IgD-negative memory B cell (primary cell): ENCODE measurements around the gene PHF24. TPM values are rescaled to one million over a fixed set of nuclear protein-coding genes. Genes with fewer than 3 reads are reported as not detected.

ENCODE experiments used
- H3K27ac Mint-ChIP-seq, 3 donors: one replicate each; pipeline ENCODE4 v1.8.0; 2020 to 2022; ENCODE audit warnings: mild to moderate bottlenecking in 3 of 3, mixed read lengths in 3 of 3, moderate library complexity in 1 of 3
- H3K27me3 Mint-ChIP-seq: one replicate; pipeline ENCODE4 v1.8.0; 2021; ENCODE audit warnings: mixed read lengths
- H3K36me3 Mint-ChIP-seq: one replicate; pipeline ENCODE4 v1.8.0; 2020; ENCODE audit warnings: mild to moderate bottlenecking, mixed read lengths
- H3K4me1 Mint-ChIP-seq, 3 donors: one replicate each; pipeline ENCODE4 v1.8.0; 2020 to 2022; ENCODE audit warnings: mixed read lengths in 3 of 3, mild to moderate bottlenecking in 1 of 3
- H3K4me3 Mint-ChIP-seq, 4 donors: one replicate each; pipeline ENCODE4 v1.8.0; 2020 to 2022; ENCODE audit warnings: mild to moderate bottlenecking in 4 of 4, mixed read lengths in 4 of 4, moderate library complexity in 3 of 4
- H3K9me3 Mint-ChIP-seq, 3 donors: one replicate each; pipeline ENCODE4 v1.8.0; 2020 to 2021; ENCODE audit warnings: mixed read lengths in 3 of 3, mild to moderate bottlenecking in 1 of 3
- polyA plus RNA-seq: library from polyadenylated mRNA; unstranded; fragments of 300-500 nt; fragmentation: Illumina TruSeq; gene quantifications from one replicate; pipeline ENCODE4 v1.2.3, GENCODE V29; 2021

The PHF24 gene
- polyA plus RNA-seq, 1 donor from 2014 or later: 0.06 TPM

DNA sequence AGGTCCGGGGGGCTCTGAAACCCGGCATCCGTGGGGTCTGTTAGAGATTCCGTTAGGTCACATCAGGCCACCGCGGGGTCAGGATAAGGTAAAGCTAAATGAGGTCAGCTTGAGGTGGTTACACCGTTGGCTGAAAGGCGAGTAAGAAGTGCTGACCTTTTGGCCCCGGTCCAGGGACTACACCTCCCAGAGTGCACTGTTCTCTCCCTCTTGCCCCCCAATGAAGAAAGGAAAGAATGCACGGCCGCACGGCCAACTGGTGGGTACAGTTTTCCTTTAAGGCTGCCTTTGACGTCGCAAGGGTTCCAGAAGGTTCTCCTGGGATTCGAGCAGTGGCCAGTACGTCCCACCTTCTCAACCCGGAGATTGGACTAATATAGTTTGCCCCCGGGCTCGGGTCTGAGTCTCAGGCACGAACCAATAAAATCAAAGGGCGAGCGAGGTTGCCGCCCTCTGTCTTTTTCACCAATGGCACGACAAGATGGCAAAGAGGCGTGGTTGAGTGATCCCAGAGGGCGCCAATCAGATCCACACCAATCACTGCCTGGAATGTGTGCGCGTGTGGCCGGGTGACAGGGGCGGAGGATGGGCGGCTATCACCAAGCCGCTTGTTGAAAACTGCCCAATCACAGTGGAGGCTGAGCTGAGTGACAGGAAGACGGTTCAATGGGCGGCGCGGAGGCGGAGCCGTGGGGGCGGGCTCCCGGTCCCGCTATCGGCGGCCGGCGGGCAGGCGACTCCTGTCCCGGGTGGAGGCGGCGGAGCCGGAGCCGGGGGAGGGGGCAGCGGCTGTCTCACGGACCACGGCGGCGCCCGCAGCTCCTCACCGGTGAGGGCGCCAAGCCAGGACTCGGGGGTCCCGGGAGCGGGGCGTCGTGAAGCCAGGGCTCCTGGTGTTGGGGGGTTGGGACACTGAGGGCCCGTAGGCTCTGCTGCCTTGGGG lies 31.2 kb downstream of the PHF24 start, which contains the start of gene DNAJB5:
TSS of gene DNAJB5 (plus strand) at position 743 of the 943 bp plus-strand sequence. CDS start 886 bp downstream, outside the sequence.
- Mint-ChIP-seq H3K27me3 (peaks cover 2% of the 10 kb centered on the region), H3K27ac (peak within 1 kb of the TSS; percentile 55 to 94 (median 88)), H3K4me1 (peaks cover 16 to 40% (median 29%) of the 10 kb centered on the region in 3 donors), H3K36me3 (peaks cover 1% of the 10 kb centered on the region), H3K4me3 (peak within 1 kb of the TSS; percentile 81 to 98 (median 96)), H3K9me3 (no peaks in the 10 kb centered on the region)

- Mint-ChIP-seq H3K9me3 (no peaks in the 10 kb centered on the region), H3K4me1 (peaks cover 13 to 34% (median 25%) of the 10 kb centered on the region in 3 donors), H3K27me3 (peaks cover 2% of the 10 kb centered on the region), H3K27ac (peak overlapping the region; percentile 31 to 94 (median 55)), H3K36me3 (peaks cover 1% of the 10 kb centered on the region), H3K4me3 (peak overlapping the region; percentile 72 to 94 (median 87))
Measured at GRCh38 chr9:34989946-34990635, 32.0 kb downstream of the PHF24 start.

- Mint-ChIP-seq H3K27ac (peak overlapping the region in 2 of 3 donors; percentile 31 to 55), H3K4me1 (peaks cover 5 to 26% (median 19%) of the 10 kb centered on the region in 3 donors), H3K27me3 (peaks cover 2% of the 10 kb centered on the region), H3K4me3 (peak overlapping the region; percentile 72 to 94 (median 84)), H3K9me3 (no peaks in the 10 kb centered on the region), H3K36me3 (peaks cover 1% of the 10 kb centered on the region)
Measured at GRCh38 chr9:34990908-34991606, 33.0 kb downstream of the PHF24 start.

DNA sequence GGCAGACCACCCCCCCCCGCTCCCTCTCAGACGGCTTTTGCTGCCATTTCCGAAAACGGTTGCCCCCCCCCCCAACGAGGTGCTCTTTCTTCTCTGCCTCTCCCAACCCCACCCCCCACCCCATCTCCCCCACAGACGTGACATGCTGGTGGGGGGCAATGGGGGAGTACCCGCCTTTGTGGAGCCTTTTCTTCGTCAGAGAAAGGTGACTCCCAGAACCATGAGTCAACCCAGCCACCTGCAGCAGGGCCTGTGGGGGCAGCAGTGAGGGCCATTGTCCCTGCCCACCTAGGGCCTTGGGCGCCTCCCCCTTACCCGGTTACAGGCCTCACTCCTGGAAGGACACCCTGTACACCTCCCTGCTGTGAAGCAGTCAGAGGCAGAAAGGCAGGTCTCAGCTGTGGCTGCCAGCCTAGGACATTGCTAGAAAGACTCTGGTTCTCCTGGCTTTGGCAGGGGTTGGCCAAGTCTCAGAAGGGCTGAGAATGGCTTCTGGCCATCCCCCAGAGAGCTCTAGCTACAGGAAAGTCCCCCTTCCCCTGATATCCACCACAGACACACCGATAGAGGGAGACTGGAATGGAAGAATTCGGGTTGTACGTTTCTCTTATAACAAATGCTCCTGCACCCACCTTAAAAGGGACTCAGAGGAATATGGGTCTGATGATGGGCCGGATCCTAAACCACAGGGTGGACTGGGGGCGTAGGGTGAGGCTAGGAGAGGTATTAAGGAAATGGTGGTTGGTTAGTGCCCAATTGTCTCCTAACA lies 33.7 kb downstream of the PHF24 start:
- Mint-ChIP-seq H3K27me3 (peaks cover 2% of the 10 kb centered on the region), H3K27ac (peak overlapping the region in 1 of 3 donors; percentile 26), H3K9me3 (no peaks in the 10 kb centered on the region), H3K36me3 (peaks cover 1% of the 10 kb centered on the region), H3K4me1 (peaks cover 5 to 20% (median 14%) of the 10 kb centered on the region in 3 donors), H3K4me3 (peak overlapping the region in 2 of 4 donors; percentile 36 to 70)

DNA sequence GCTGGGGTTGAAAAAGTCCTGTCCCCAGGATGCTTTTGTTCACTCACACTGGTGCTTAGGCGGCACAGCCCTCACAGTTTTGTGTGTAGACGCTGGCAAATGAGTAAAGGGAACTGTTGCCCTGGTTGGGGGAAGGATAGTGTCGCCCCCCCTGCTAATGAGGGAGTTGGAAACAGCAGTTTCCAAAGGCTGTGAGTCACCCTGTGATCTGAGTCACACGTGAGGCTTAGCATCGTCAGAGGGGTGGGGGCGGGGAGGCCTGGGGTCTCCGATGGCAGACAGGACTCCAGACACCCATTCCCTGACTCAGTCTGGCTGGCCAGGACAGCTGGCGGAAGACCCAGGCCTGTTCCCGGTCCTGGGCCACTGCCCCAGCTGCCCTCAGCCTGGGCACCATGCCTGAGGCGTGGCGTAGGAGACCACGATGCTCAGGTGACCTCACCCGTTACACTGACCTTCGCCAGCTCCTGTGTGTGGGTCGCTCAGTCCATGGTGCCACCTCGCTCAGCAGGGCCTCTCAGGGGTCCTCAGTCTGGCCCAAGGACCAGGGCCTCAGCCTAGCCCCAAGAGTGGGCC lies 34.4 kb downstream of the PHF24 start:
- H3K9me3 Mint-ChIP-seq: no peaks in the 10 kb centered on the region
- H3K27ac Mint-ChIP-seq: no peak overlapping the region
- peaks cover 5 to 13% (median 9%) of the 10 kb centered on the region in 3 donors for H3K4me1 Mint-ChIP-seq
- H3K36me3 Mint-ChIP-seq: peaks cover 1% of the 10 kb centered on the region
- H3K4me3 Mint-ChIP-seq: peak overlapping the region in 2 of 4 donors; percentile 33 to 36
- H3K27me3 Mint-ChIP-seq: peaks cover 2% of the 10 kb centered on the region

DNA sequence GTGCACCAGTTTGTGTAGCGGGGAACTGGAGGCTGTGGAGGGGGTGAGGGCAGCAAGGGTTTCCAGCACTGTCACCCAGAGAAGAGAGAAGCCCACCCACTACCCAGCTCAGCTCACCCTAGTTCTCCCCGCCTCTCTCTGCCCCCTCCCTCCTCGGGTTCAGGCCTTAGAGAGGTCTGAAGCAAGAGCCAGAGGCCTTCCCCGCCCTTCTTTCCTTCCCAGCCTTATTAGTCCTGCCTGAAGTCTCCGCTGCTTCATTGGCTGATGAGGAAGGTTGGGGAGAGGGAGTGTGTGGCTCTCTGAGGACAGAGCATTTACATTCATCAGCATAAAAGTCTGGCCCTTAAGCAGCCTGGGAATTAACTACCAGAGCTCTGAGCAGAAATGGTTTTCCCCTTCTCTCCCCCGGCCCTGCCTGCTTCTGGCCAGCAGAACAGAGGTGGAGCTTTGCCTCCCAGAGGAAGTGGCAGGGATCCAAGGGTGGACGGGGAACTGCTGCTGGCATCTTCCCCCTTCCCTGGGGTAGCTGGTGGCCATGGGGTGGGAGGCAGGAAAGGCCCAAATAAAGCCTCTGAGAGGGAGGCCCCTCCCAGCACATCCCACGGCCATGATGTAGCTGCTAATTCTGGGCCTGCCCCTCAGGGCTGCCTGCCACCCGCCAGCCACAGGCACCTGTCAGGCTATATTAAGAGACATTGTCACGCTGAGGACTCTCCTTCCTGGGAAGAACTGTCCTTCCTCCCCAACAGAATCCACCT lies 35.6 kb downstream of the PHF24 start:
- H3K27ac Mint-ChIP-seq: no peak overlapping the region
- peaks cover 2% of the 10 kb centered on the region for H3K27me3 Mint-ChIP-seq
- no peaks in the 10 kb centered on the region for H3K9me3 Mint-ChIP-seq
- H3K4me1 Mint-ChIP-seq: peaks cover 5 to 11% (median 5%) of the 10 kb centered on the region in 3 donors
- peaks cover 1% of the 10 kb centered on the region for H3K36me3 Mint-ChIP-seq
- no peak overlapping the region for H3K4me3 Mint-ChIP-seq

- H3K36me3 Mint-ChIP-seq: peaks cover 1% of the 10 kb centered on the region
- peaks cover 2% of the 10 kb centered on the region for H3K27me3 Mint-ChIP-seq
- no peak overlapping the region for H3K27ac Mint-ChIP-seq
- peaks cover 2 to 9% (median 5%) of the 10 kb centered on the region in 3 donors for H3K4me1 Mint-ChIP-seq
- no peaks in the 10 kb centered on the region for H3K9me3 Mint-ChIP-seq
- no peak overlapping the region for H3K4me3 Mint-ChIP-seq
Measured at GRCh38 chr9:34994260-34994899, 36.3 kb downstream of the PHF24 start.

- Mint-ChIP-seq H3K27me3 (peaks cover 2% of the 10 kb centered on the region), H3K36me3 (peaks cover 1% of the 10 kb centered on the region)
Measured at GRCh38 chr9:34994900-34995669, 37.0 kb downstream of the PHF24 start.

DNA sequence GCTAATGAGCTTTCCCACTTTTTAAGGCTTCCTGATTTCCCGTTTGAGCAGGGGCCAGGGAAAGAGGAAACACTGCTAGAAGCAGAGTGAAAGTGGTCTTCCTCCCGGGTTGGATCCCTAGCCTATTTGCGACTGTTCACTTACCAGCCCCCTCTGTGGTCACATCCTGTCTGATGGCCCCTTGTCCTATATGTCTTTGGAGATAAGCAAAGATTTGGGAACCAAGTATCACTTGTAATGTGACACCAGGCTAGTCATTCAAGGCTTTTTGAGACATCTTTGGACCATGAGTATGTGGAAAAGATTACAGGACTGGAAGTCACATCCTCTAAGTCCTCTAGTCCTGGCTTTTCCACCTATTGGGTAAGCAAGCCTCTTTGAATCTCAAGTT lies 37.6 kb downstream of the PHF24 start:
- H3K27ac Mint-ChIP-seq: no peak overlapping the region
- H3K27me3 Mint-ChIP-seq: no peaks in the 10 kb centered on the region
- H3K4me1 Mint-ChIP-seq: peaks cover 0 to 8% (median 5%) of the 10 kb centered on the region in 3 donors
- H3K4me3 Mint-ChIP-seq: no peak overlapping the region
- H3K9me3 Mint-ChIP-seq: no peaks in the 10 kb centered on the region
- peaks cover 1% of the 10 kb centered on the region for H3K36me3 Mint-ChIP-seq

More at GRCh38 chr9:34994900-34995669, 37.0 kb downstream of the PHF24 start:
- no peak overlapping the region for H3K4me3 Mint-ChIP-seq
- H3K9me3 Mint-ChIP-seq: no peaks in the 10 kb centered on the region
- H3K27ac Mint-ChIP-seq: no peak overlapping the region
- H3K4me1 Mint-ChIP-seq: peaks cover 0 to 9% (median 5%) of the 10 kb centered on the region in 3 donors

GRCh38 chr9:34996181-34996904 lies 38.3 kb downstream of the PHF24 start:
- Mint-ChIP-seq H3K36me3 (no peaks in the 10 kb centered on the region), H3K4me3 (no peak overlapping the region), H3K27ac (no peak overlapping the region), H3K9me3 (no peaks in the 10 kb centered on the region), H3K27me3 (no peaks in the 10 kb centered on the region), H3K4me1 (peaks cover 0 to 3% (median 2%) of the 10 kb centered on the region in 3 donors)

DNA sequence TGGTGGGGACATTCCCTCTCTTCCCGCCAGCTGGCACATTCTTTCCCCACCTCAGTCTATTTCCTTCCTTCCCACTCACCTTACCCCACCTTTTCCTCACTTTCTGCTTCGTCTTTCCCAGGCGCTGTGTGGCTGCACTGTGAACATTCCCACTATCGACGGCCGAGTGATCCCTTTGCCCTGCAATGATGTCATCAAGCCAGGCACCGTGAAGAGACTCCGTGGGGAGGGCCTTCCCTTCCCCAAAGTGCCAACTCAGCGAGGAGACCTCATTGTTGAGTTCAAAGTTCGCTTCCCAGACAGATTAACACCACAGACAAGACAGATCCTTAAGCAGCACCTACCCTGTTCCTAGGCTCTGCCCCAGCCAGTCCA lies 38.8 kb downstream of the PHF24 start:
- Mint-ChIP-seq H3K36me3 (no peaks in the 10 kb centered on the region), H3K9me3 (no peaks in the 10 kb centered on the region), H3K27me3 (no peaks in the 10 kb centered on the region), H3K4me1 (peaks cover 0 to 3% (median 2%) of the 10 kb centered on the region in 3 donors), H3K4me3 (no peak overlapping the region), H3K27ac (no peak overlapping the region)

DNA sequence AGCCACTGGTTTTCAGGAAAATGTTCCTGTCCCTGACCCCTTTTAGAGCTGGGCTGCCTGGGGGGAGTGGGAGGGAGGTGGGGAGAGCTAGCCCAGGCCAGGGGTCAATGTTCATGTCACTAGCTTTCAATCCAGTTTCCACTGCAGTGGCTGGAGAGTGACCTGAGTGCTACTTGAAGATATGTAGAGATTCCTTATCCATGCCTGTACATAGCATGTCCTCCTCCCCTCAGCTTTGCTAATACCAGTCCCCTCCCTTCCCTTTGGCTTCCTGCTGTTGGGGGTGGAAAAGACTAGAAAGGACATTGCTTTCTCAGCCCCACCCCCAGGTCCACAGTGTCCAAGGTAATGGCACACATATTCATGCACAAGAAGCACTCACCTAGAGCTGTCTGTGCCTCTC lies 39.3 kb downstream of the PHF24 start:
- Mint-ChIP-seq H3K4me3 (no peak overlapping the region), H3K9me3 (no peaks in the 10 kb centered on the region), H3K36me3 (no peaks in the 10 kb centered on the region), H3K4me1 (peaks cover 0 to 3% (median 0%) of the 10 kb centered on the region in 3 donors), H3K27me3 (no peaks in the 10 kb centered on the region), H3K27ac (peak overlapping the region in 1 of 3 donors; percentile 82)
